ENCODE results near the gene KRT2. TPM values are rescaled to one million over a fixed set of nuclear protein-coding genes. Genes with fewer than 3 reads are reported as not detected.

KRT2 gene
- total and polyA plus RNA-seq, 2 of the 4 experiments (the other 2 are of a cell fraction), result not detected

DNA sequence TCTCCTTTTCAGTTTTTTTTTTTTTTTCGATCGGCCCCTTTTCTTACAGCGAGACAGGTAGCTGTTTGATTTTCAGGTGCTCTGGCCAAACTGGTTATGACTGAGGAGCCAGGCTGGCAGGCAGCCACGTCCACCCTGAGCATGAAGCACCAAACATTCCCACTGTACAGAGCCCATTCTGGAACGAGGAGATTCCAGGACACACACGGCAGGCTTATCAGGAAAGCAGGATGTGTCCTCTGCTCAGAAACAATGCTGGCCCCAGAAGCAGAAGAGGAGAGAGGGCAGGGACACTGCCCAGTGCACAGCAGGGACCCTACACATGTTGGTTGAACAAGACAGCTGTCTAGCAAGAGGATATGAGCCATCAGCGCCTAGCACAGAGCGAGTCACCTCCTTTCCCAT, 3.7 kb upstream of the KRT2 start:
- no TSS peak for BruUV-seq (replicated peaks)
- dilution Hi-C loops (cut with HindIII; ENCODE audit: low sequenced_read_pairs, unreplicated experiment) (no loop called here), in situ Hi-C loops (cut with MboI; ENCODE audit: low sequenced_read_pairs) (no loop called here)

More for the DNA sequence above, 3.7 kb upstream of the KRT2 start:
- Histone ChIP-seq H3K23ac (ENCODE audit: low read depth, low read length) (no peak overlapping the region), H2BK120ac (ENCODE audit: low read depth, low read length) (no peak overlapping the region), H2AK9ac (replicated peaks; ENCODE audit: low read depth, low read length, poor library complexity) (no peak overlapping the region), H4K8ac (ENCODE audit: low read depth in 2 of 2, low read length in 2 of 2) (no peak overlapping the region), H3K4me3 (ENCODE audit: insufficient read depth, low read depth, low read length) (no peak overlapping the region), H3K4me2 (ENCODE audit: low read depth, low read length) (no peak overlapping the region), H2BK15ac (ENCODE audit: low read depth, low read length) (no peak overlapping the region), H3K9ac (ENCODE audit: low read depth, low read length) (no peak overlapping the region), H3K56ac (ENCODE audit: extremely low read depth, insufficient read depth, low read length) (no peak overlapping the region), H3K27me3 (ENCODE audit: control insufficient read depth, insufficient read depth, low read length) (peaks cover 16% of the 10 kb centered on the region), H3K36me3 (ENCODE audit: control insufficient read depth, insufficient read depth, low read length) (no peaks in the 10 kb centered on the region), H3K4me1 (ENCODE audit: control insufficient read depth, insufficient read depth, low read length) (no peaks in the 10 kb centered on the region), H3K79me1 (ENCODE audit: low read depth in 1 of 2, low read length in 2 of 2) (no peaks in the 10 kb centered on the region), H2AK5ac (ENCODE audit: low read depth, low read length) (no peak overlapping the region), H2BK5ac (ENCODE audit: low read depth, low read length, poor library complexity, severe bottlenecking) (no peak overlapping the region), H2BK20ac (ENCODE audit: low read depth, low read length) (no peak overlapping the region), H2AFZ (replicated peaks; ENCODE audit: low read length, poor library complexity) (no peak overlapping the region), H3K27ac (ENCODE audit: insufficient read depth, low read length) (no peak overlapping the region), H3K14ac (replicated peaks; ENCODE audit: low read depth, low read length) (no peak overlapping the region), H4K5ac (ENCODE audit: low read depth, low read length) (no peak overlapping the region), H3K18ac (ENCODE audit: low read depth, low read length) (no peak overlapping the region), H3K9me3 (ENCODE audit: control insufficient read depth, insufficient read depth, low read length) (no peaks in the 10 kb centered on the region), H4K20me1 (ENCODE audit: insufficient read depth, low read length) (no peaks in the 10 kb centered on the region), H3K4ac (ENCODE audit: low read depth, low read length) (no peak overlapping the region), H4K91ac (ENCODE audit: insufficient read depth, low read depth, low read length) (no peak overlapping the region), H3K9me1 (ENCODE audit: insufficient read depth, low read length) (no peaks in the 10 kb centered on the region)
- TF ChIP-seq MAFK (IDR thresholded peaks at IDR 0.05; ENCODE audit: low read depth, low read length) (no peak), BHLHE40 (IDR thresholded peaks at IDR 0.05; ENCODE audit: low read depth, low read length) (no peak), FOS (IDR thresholded peaks at IDR 0.05; ENCODE audit: low read depth, low read length) (no peak), CHD1 (IDR thresholded peaks at IDR 0.05; ENCODE audit: low read depth, low read length) (no peak), RAD21 (IDR thresholded peaks at IDR 0.05; ENCODE audit: low read length) (no peak), CEBPB (IDR thresholded peaks at IDR 0.05; ENCODE audit: low read depth, low read length) (no peak), POLR2A (IDR thresholded peaks at IDR 0.05; ENCODE audit: low read depth, low read length) (no peak), SMC3 (IDR thresholded peaks at IDR 0.05; ENCODE audit: low read depth, low read length) (no peak), NFE2L2 (IDR thresholded peaks at IDR 0.05; ENCODE audit: low read depth, low read length) (no peak), USF2 (IDR thresholded peaks at IDR 0.05; ENCODE audit: low read depth, low read length) (no peak), RFX5 (IDR thresholded peaks at IDR 0.05; ENCODE audit: low read depth, low read length) (no peak), MAZ (IDR thresholded peaks at IDR 0.05; ENCODE audit: borderline replicate concordance, low read depth, low read length) (no peak), CTCF (conservative IDR thresholded peaks at IDR 0.05; ENCODE audit: low read depth, low read length) (no peak), MXI1 (IDR thresholded peaks at IDR 0.05; ENCODE audit: borderline replicate concordance, low read depth, low read length) (no peak)
- TF ChIP-seq, protein P1, sequence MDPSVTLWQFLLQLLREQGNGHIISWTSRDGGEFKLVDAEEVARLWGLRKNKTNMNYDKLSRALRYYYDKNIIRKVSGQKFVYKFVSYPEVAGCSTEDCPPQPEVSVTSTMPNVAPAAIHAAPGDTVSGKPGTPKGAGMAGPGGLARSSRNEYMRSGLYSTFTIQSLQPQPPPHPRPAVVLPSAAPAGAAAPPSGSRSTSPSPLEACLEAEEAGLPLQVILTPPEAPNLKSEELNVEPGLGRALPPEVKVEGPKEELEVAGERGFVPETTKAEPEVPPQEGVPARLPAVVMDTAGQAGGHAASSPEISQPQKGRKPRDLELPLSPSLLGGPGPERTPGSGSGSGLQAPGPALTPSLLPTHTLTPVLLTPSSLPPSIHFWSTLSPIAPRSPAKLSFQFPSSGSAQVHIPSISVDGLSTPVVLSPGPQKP (IDR thresholded peaks at IDR 0.05; ENCODE audit: borderline replicate concordance, low read depth, low read length), result no peak
- ATAC-seq (ENCODE audit: low read depth), result no peak
- CTCF ChIA-PET, result no interaction called here
- intact Hi-C loops (cut with micrococcal nuclease), result no loop called here
- WGBS, 2 experiments (ENCODE audit: extremely low coverage in 2 of 2, insufficient read length in 1 of 2), result 12% methylated on average over 3 of the region's 8 CpGs; no CpG with 5 or more reads in 1 of the 2 experiments
- DNase-seq, result no peak
- POLR2A ChIA-PET (ENCODE audit: unreplicated experiment), result no interaction called here

Measured in IMR-90 (cell line).